HTERT RPE-1 (cell line): ENCODE data around the gene JADE1.

Experiments
- in situ Hi-C: fragments of 300-500 bp; cut with MboI; formaldehyde crosslinking; loops from 4 replicates; pipeline ENCODE4 v1.14.3; 2020; ENCODE audit warnings: low sequenced_read_pairs

JADE1 gene

DNA sequence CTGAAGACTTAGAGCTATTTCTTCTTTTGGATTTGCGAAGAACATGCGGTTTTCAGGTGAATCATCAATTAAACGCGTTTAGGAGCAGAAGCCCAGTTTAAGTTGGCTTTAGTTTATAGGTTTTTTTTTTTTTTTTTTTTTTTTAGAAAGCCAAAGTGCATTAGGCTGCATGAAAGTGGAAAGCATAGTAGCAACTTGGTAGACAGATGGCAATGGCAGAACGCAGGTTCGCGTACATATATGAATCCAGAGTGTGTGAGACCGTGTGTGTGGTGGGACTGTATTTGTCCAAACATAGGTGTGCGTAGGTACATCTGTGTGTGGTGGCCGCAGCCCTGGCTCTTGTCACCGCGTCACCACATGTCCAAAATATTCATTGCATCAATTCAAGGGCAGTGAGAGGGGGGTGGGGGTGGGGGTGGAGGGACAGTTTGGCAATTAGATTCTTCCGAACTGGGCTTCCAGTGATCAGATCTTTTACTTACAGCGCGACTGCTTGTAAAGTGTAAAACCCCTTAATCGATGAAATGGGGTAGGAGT lies 901 bp downstream of the JADE1 start:
- in situ Hi-C loops, result no loop called here

DNA sequence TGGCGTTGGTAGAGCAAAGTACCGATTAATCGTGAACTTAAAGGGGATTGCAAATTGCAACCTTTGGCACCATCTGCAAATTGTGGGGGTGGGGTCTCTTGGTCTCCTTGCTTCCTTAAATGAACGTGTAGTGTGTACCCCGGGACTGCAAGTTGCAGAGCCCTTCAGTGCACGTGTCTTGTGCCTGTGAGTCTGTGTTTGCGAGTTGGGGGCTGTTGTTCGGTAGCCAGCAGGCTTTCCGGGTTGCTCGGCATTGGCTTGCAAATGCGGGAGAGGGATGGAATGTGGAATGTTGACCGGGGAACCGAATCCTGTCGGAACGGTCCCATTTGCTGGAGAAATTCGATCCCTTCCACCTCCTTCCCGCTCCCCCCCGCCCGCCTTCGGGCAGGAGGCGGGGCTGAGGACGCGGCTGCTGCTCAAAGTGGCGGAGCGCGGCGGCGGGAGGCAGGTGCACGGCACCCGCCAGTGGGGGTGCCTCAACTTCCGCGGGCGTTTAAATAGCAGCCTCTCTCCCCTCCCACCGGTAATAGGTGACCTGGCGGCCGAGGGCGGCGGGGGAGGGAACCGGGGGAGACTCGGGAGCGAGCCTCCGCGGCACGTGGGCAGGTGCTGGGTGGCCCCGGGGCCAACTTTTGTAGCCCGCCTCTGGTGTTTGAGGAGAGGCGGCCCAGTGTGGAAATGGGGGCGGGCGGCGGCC lies 1.5 kb downstream of the JADE1 start:
- in situ Hi-C loops, result no loop called here

DNA sequence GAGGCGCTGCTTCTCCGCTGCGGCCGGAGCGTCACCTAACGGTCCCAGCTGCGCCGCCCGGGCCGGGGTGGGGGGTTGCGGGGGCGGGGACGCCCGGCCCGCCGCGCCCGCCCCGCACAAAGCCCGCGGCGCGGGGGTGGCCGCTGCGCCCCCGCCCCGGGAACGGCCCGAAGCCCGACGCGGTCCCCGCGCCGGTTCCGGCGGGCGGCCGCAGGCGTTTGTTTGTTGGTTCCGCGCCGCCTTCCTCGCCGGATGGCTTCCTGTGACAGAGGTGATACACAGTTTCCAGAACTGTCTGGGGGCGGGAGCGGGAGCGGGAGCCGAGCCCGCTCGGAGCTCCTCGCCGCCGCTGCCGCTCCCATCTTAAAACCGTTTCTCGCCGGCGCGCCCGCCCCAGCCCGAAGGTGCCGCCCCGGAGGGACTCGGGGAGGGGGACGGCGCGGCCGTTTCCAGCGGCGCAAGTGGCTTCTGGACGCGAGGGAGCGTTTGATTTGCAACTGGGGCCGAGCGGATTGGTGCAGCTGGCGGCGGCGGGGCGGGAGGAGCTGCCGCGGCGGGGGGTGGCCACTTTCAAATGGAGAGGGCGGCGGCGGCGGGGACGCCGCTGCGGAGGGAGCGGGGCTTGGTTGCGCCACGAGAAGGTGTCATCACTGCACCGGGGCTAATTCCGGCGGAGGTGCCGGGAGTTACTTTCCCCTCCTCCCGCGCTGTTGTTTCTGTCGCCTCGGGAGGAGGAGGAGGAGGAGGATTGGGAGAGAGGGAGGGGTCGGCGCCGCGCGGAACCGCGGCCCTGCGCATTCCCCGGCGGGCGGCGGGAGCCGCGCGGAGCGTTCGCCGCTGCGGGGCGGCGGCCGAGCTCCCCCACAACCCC lies 2.3 kb downstream of the JADE1 start:
- in situ Hi-C loops, result no loop called here

DNA sequence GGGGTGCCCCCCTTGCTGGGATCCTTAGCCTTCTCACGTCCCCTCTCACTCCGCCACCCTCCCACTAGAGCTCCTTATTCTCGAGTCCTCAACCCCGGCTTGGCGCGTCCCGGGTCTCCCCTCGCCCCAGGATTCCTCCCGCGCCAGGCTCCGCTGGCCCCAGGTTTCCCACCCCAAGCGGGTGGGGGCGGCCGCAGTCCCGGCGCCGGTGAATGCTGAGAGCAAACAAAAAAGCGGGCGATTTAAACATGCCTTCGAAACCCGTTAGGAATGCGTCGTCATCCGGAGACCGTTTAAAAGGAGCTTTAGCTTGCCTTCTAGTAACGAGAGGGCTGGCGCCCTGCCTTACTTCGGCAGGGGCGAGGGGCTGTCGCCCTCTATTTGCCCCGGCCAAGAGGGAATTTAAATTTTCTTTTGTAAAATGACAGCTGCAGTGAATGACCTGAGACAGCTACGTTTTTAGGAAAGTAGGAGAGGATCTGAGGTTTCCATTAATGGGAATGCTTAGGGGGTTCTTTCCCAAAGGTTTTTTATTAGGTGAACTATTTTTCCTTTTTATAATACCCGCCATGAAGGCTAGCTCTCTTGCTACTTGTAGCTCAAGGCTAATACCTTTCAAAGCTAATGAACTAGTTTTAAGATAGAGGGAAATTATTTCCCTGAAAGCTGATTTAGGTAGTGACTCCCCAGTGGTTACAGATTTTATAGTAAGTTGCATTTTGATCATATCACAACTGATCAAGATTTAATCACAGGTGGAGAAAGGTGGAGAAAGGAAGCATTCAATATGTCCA lies 3.1 kb downstream of the JADE1 start:
- in situ Hi-C loops, result no loop called here

DNA sequence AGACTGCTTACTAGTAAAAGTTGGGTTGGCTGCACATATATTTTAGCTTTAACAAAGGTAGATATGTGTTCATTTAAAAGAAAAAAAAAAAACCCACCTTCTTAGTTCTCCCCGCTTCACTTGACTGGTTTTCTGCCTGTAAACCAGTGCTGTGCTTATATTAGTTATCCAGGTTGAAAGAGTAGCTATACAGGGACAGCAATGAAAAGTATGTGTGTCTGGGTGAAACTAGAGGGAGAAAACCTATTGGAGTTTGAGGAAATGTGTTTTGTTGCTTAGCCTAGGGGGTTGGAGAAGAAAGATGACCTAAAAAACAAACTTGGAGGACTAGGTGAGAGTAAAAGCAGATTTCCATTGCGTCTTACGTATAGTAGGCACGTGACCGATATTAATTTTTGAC lies 4.5 kb downstream of the JADE1 start:
- in situ Hi-C loops, result no loop called here

DNA sequence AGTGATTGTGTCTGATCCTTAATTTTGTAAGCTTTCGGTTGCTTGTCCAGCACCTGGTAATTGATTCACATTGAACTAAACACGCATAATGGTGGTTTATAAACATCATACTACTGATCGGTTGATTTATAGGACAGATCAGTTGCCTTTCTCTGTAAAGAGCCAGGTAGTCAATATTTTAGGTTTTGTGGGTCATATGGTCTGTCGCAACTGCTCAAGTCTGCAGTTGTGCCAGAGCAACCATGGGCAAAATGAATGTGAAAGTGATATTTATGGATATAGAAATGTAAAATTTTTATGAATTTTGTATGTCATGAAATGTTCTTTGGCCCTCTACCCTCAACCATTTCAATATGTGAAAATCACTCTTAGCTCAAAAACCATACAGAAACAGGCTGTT lies 8.9 kb downstream of the JADE1 start:
- in situ Hi-C loops, result no loop called here

DNA sequence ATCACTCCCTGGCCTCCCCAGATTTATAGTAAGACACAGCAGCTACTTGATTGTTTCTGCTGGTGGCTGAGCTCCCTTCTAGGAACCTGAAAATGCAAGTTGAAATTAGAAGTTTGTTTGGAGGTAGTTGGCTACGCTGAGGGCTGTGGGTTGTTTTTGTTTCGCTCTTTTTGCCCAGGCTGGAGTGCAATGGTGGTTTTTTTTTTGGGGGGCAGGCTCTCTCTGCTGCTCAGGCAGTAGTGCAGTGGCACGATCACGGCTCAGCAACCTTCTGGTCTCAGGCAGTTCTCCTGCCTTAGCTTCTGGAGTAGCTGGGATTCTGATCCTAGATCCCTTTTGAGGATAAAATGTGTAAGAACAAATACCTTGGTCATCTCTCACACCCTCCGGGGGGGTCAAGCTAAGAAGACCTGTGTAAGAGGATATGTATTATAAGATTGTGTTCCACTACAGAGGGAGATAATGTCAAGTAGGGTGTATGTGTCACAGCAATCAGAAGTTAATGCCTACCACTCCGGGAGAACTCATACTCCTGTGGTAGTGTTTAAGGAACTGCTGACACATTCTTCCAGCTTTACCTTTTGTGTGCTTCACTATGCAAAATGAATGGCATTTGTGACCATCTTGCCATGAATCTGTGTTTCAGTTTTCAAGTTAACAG lies 9.7 kb downstream of the JADE1 start:
- in situ Hi-C loops, result no loop called here

DNA sequence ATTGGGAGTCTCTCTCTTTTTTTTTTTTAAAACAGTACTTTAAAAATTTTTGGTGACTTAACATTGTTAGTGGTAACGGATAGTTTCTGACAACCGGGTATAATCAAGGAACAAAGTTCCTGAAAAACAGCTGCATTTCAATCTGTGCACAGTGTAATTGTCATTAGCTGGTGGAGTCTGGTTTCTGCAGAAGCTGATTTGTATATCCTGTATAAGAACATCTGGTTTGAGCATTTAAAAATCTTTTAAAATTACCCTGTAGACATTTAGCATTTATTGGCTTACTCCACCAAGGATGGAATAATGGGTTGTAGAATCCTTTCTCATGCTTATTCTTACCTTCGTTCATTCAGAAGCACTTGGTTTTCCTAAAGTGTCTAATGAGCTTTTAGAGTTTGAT lies 11.2 kb downstream of the JADE1 start:
- in situ Hi-C loops, result no loop called here

DNA sequence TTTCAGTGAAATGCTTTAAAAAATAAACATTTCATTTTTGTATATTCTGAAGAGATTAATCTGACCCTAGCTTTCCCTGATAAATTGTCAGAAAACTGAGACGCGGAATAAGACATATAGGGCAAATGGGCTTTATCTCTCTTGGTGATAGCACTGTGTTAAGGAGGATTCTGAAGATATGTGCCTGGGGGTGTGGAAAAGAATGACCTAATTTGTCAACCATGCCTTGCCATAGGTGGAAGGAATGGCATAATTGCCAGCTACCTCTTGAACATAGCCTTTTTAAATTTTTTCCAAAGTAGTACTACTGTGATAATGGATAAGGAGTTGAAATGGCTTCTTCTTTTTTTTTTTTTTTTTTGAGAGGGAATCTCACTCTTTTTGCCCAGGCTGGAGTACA lies 11.7 kb downstream of the JADE1 start:
- in situ Hi-C loops, result no loop called here

DNA sequence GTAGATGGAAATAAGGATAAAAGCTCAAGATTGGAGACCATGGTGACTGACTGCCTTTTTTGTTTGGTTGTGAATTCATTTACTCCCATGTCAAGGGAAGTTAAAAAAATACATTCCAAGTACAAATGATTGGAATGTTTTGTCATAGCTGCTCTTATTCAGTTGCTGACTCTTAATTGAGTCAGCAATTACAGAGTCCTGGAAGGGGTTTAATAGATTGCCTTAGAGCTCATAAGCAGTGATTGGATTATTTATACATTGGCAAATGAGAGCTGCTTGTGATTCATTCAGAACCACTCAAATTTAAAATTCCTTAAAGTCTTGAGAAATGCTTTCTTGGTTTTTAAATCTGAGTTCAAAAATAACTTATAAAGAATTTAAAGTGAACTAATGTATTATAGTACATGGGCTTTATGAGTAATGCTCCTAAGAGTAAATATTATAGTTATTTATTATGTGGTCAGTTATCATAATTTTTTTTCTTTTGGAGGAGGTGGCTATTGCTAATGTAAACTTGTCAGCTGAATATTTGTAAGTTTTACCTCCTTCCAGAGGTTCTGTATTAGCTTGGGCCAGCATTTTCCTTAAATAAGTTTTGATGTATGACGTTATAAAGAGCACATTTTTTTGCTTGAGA lies 13.6 kb downstream of the JADE1 start:
- in situ Hi-C loops, result no loop called here

DNA sequence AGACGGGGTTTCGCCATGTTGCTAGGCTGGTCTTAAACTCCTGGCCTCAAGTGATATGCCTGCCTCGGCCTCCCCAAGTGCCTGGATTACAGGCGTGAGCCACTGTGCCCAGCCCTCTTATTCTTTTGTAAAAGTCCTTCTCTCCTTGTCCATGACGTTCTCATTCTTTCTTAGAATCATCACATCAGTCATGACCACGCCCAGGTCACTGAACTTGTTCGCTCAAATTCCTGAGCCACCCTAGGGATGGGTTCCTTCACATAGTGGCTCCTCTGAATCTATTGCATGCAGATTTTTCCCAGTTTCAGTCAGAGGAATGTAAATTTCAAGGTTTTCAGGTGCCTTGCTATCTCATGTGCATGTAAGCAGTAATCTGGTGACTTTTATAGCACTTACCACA lies 15.7 kb downstream of the JADE1 start:
- in situ Hi-C loops, result no loop called here

DNA sequence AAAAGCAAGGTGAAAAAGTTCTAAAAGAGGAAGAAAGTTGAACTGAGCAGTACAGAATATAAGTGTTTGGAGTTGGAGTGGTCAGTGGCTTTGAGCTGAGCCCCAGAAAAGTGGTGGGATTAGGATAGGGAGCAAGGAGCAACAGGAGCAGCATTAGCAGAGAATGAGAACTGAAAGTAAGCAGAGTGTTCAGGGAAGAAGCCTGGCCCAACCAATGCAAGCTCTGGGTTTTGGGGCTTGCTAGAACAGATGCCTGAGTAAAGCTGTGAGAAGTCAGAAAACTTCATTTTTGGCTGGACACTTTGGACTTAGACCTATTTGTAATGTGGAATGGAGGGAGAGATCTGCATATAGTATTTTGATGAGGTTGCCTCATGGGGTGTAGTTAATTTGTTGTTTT lies 17.8 kb downstream of the JADE1 start:
- in situ Hi-C loops, result no loop called here

DNA sequence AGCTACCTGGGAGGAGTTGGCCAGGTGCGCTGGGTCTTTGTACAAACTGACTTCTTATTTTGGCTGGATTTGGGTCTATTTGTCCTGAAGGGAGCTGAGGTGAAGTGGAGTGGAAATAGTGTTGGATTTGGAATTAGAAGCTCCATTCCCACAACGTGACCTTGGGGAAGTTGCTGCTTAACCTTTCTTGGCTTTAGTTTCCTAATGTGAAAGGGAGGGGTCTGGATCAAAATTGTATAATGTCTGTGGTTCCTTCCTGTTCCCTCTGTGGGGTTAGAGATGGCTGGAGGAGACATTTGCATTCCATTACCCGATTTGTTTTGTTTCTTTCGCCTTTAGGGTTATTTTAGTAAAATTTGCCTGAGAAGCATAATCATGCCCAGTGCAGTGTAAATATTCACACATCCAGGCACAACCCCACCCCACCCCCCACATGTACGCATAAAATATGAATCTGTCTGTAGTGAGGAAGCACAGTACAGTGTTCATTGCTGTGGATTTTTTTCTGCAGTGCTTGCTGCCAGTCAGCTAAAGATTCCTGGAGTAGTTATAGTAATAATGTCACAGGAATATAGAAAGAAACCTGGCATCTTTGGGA lies 21.5 kb downstream of the JADE1 start:
- in situ Hi-C loops, result no loop called here

DNA sequence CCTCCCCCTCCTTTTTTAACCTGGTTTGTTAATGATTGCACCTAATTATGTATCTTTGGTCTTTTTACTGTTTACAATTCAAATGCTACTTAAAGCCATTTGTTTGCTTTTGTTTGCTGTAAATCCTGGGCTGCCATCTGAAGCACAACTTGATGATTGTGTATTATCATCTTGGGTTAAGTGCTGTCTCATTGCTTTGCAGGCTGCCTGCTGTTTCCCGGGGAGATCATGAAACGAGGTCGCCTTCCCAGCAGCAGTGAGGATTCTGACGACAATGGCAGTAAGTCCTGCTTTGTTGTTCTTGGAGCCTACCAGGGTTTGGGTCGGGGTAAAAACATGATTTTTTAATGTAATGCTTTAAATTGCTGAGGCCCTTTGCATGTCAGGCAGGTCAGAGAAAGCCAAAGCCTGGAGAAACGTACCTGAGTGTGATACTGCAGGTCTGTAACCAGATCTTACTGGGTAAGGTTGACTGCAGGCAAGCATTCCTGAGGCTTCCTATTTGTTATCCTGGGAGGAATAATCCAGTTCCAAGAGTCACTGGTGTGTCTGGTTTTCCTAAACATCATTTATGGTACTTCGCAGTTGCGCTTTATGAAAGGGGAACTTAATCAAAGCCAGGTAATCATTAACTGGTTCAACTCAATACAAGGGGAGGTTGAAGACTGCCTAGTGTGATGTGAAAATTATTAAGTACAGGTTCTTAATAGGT lies 22.2 kb downstream of the JADE1 start:
- in situ Hi-C loops, result no loop called here

DNA sequence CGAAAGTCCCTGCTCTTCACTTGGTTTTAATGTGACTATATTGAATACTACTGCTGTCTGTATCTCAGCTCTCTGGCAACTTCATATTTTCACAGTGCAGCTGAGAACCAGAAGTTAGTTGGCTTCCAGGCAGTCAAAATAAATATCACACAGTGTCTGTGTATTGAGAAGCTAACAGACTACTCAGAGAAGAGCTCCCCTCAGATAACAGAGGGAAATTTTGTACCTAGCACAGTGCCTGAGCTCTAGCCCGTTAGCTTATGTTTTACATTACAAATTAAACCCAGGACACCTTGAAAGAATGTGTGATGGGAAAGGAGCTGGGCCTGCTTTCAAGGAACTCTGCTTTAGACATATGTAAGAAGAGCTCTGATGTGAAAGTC lies 22.7 kb downstream of the JADE1 start:
- in situ Hi-C loops, result no loop called here

DNA sequence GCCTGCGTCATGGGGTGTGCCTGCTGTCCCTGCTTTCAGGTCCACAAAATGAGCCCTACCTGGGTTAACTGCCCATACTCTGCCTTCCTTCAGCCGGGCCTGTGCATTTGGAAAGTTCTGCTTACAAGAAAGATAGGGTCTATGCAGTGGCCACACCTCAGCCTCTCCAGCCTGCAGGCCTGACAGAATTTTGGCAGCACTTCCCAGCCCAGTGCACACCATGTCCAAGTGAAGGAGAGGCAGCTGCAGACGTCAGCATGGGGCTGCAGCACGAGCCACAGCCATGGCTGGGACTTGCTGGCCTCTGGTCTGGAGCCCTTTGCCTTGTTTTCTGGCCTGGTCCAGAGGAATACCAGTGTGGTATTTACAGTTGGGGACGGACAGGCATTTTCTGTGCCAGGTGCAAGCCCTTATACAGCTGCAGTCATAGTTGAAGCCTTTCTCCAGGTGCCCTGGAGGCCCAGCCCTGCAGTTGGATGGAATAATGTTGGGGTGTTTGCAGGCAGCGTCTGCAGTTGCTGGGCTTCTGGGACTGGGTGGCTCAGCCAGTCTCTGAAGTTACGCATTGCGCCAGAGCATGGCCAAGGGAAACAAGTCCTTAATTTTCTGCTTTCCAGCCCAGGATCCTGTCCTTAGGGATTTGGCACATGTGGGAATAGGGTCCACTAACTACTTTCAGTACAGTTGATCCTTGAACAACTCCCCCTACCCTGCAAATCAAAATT lies 26.2 kb downstream of the JADE1 start:
- in situ Hi-C loops, result no loop called here

DNA sequence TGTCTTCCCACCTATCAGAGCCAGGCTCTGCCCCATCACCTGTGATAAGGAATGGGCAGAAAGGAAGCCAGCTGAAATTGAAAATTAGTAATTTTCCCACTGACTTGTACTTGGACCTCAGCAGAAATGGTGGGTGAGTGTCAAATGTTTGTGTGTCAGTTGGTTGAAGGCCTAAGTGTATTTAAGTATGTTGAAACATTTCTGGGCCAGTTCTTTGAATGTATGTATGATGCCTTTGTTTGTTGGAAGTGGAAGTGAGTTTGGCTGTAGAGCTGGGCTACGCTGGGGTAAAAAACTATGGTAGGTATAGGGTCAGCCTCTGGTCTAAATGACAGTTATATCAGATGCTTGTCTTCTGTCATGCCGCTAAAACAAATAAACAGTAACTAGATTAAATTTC lies 27.7 kb downstream of the JADE1 start:
- in situ Hi-C loops, result no loop called here

DNA sequence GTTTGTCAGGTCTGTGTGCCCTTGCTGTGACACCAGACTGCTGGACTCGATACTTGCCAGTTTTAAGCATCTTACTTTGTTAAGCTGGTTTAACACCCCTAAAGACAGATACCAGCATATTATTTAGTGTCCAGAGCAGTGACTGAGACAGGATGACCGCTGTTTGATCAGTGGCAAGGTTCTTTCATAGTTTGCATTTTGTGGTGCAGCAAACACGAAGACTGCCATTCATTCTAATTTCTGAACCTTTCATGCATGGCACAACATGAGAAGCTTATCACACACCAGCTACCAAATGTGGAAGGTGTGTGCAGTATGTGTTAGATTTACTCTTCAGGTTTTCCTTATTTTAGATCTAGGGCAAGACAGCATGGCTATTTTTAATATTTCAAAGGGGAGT lies 28.2 kb downstream of the JADE1 start:
- in situ Hi-C loops, result no loop called here
